NCI-H69 (cell line): ENCODE data around the gene DMRTB1.

Experiments used
- DNase-seq: peaks from one replicate; lab custom pipeline; 2025; lab: John Stamatoyannopoulos, UW

The DMRTB1 gene

GRCh38 chr1:53486395-53487026, 27.3 kb downstream of the DMRTB1 start:
- no peak for DNase-seq

GRCh38 chr1:53490351-53490750, 31.2 kb downstream of the DMRTB1 start:
- no peak for DNase-seq

- no peak for DNase-seq
Measured at GRCh38 chr1:53495633-53496345, 36.6 kb downstream of the DMRTB1 start.

- no peak for DNase-seq
Measured at GRCh38 chr1:53498555-53499131, 39.4 kb downstream of the DMRTB1 start.

DNA sequence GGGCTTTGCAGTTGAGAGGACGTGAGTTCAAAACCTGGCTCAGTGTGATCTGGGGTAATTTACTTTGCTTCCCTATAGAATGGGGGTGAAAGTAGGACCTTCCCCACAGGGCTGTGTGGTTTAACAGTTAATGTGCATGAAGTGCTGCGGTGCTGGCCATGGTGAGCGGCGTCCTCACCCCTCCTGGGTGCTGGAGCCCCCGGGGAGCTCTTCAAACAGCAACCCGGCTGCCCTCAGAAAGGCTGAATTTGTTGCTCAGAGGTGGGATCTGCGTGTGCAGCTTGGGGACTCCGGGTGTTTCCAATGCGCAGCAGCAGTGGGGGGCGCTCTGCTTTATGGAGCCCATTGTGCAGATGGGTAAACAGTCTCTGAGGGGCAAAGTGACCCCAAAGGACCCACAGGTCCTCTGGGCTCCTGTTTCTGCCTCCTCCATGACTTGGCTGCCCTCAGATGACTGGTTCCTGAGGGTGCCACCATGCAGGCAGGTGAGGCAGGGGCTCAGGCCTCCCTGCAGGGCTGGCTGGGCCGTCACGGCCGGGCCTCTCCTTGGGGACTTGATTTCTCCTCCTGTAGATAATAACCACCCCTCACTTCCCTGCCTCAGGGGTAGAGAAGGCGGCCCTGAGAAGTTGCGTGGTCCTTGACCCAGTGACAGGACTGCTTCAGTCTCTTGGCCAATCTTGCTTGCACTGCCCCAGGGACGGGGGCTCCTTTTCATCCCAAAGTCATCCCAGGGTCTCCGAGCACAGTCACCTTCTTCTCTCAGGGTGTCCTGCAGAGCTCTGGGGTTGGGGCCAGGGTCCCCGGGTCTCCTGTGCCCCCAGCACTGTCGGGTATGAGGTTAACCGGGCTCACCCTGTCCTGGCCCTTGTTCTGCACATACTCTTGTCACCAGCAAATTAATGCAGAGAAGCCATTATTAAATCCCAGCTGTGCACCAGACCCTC, 40.3 kb downstream of the DMRTB1 start:
- no peak for DNase-seq

- DNase-seq, result peak; percentile 72
Measured at GRCh38 chr1:53500204-53501064, 41.2 kb downstream of the DMRTB1 start.

DNA sequence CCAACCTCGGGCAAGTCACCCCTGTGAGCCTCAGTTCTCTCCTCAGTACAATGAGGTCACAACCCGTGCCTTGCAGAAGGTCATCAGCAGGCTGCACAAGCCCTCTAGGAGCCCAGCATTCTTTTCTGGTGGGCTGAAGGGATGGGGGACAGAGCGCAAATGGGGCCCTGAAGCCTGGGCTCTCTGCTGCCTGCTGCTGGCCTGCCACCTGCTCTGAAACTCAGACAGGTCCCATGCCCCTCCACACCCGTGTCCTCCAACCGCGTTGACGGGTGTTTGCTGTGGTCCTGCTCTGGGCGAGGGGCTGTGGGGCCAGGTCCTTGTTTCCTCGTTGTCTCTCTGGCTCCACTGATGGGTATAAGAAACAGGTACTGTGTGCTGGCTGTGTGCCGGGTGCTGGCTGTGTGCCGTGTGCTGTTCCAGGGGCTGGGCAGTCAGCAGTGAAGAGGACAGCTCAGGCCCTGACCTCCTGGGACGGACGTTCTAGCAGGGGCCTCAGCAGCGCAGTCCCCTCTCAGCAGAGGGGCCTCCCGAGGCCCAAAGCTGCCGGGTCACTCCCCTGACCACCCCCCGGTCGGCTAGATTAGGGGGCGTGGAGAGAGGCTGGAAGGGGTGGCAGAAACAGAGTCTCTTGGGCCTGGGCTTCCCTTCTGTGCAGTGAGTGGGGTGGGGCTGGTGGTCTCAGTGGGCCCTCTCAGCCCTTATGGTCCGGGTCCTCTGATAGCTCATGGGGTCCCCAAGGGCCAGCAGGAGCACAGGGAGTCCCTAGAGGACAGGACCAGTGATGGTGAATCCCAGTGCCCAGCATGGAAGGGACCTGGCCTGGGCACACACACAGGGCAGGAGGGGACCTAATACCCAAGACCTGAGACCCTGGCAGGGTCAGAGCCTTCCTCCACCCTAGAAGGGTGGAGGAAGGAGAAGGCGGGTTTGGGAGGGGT, 42.1 kb downstream of the DMRTB1 start:
- DNase-seq, result no peak

DNA sequence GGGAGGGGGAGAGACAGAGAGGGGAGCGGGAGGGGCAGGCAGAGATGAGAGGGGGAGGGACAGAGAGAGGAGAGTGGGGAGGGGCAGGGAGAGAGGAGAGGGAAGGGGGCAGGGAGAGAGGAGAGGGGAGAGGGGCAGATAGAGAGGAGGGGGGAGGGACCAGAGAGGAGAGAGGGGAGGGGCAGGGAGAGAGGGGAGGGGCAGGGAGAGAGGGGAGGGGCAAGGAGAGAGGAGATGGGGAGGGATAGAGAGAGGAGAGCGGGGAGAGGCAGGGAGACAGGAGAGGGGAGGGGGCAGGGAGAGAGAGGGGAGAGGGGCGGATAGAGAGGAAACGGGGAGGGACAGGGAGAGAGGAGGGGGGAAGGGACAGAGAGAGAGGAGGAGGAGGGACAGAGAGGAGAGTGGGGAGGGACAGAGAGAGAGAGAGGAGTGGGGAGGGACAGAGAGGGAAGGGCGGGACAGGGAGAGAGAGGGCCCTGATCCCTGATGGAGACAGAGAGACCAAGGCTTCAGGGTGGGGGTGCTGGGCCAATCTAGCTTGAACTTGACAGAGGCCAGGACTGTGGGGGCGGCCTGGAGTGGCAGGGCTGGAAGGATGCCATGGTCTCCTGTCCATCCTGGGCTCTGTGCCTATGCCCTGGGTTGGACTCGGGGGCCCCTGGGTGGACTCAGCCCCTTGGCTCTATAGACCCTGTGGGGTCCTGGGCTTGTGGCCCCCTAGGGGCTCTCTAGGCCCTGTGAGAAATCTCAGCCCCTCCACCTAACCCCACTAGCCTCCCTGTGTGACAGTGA, 43.6 kb downstream of the DMRTB1 start:
- peak; percentile 77 for DNase-seq

DNA sequence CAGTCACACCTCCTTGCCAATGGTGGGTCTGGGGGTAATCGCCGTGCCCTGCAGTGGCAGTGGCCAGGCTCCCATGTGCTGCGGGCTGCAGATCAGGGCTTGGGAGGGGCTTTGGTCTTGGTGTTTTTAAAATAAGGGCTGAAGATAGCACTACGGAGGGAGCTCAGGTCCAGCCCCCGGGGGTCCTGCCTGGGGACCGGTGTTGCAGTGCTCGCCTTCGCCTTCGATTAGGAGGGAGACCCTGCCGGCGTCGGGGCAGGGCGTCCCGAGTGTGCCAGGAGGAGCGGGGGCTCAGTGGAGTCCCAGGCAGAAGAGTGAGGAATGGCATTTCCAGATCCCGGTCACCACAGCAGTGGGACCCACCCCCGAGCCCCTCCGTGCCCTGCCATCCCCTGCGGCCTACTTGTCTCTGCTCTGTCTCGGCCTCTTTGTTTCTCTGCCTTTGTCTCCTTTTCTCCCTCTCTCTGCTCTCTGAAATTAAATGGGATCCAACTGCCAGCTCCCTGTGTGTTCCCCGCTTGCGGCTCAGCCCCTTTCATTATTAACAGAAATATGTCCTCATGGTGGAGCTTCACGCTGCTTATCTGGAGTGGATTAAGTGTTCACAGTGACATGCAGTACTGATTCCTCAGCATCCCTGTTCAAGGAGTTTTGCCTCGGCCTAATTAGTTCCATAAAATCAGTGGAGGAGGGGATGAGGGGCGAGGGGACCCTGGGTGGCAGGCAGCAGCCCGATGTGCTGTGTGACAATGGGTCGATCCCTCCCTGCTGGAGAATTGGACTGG, 44.4 kb downstream of the DMRTB1 start:
- no peak for DNase-seq

- no peak for DNase-seq
Measured at GRCh38 chr1:53504901-53505300, 45.7 kb downstream of the DMRTB1 start.

GRCh38 chr1:53505401-53505800, 46.2 kb downstream of the DMRTB1 start:
- DNase-seq, result no peak

- no peak for DNase-seq
Measured at GRCh38 chr1:53505891-53506290, 46.7 kb downstream of the DMRTB1 start.

GRCh38 chr1:53506355-53507050, 47.3 kb downstream of the DMRTB1 start:
- DNase-seq, result no peak

- no peak for DNase-seq
Measured at GRCh38 chr1:53507116-53507820, 48.1 kb downstream of the DMRTB1 start.

- peak; percentile 37 for DNase-seq
Measured at GRCh38 chr1:53508056-53508990, 49.1 kb downstream of the DMRTB1 start.

GRCh38 chr1:53508991-53509666, 49.9 kb downstream of the DMRTB1 start:
- no peak for DNase-seq
